HepG2 (cell line): ENCODE data around the gene DYNC2H1. TPM values are rescaled to one million over a fixed set of nuclear protein-coding genes. Genes with fewer than 3 reads are reported as not detected.

ENCODE experiments used
- ATAC-seq: fragments of 200-7000 bp; cut with Tn5 transposase; 3 replicates; pipeline ENCODE4 v1.9.1; 2020; ENCODE audit warnings: mild to moderate bottlenecking, moderate library complexity
- BruUV-seq: library from RNA; stranded (reverse); fragments of 400-500 nt; replicated peaks from 2 replicates; lab custom pipeline; 2021; lab: Mats Ljungman, UMichigan
- CTCF ChIA-PET: fragments of 300-600 bp; formaldehyde crosslinking; extraction: SDS; loops from one replicate; lab custom pipeline; 2021; ENCODE audit warnings: low total read pairs, inconsistent platforms, low intra/inter-chr PET ratio; lab: Yijun Ruan, JAX
- POLR2A ChIA-PET: fragments of 350-600 bp; sonication (Branson Sonifier 250); formaldehyde crosslinking; loops from one replicate; lab custom pipeline; 2020; ENCODE audit warnings: antibody characterized with exemption, inconsistent platforms; lab: Yijun Ruan, JAX
- DNase-seq: peaks from one replicate; pipeline ENCODE4 v3.0.0-alpha.2; 2015; ENCODE audit warnings: low spot score
- FAIRE-seq: peaks from 3 replicates; lab custom pipeline; 2011; peaks lifted over from hg19 to GRCh38; lab: Jason Lieb, UNC
- H2AFZ ChIP-seq: one replicate; pipeline ENCODE4 v1.6.1; 2011; ENCODE audit warnings: low read length, inconsistent platforms
- H3K27ac ChIP-seq: fragments of 300-600 bp; 3 replicates; pipeline ENCODE4 v1.8.0; 2011; ENCODE audit warnings: mixed run types, mild to moderate bottlenecking, mixed read lengths, low read length, inconsistent platforms; ENCODE audit not compliant: insufficient read depth; ENCODE audit errors: extremely low read length
- H3K27me3 ChIP-seq, 2 experiments: fragments of 200-600 bp in 1 of 2; 2 replicates in 1 of 2; 3 replicates in 1 of 2; pipeline versions ENCODE4 v1.6.0 to v1.8.0; 2011; ENCODE audit warnings: low read length in 2 of 2, mild to moderate bottlenecking in 2 of 2, moderate library complexity in 2 of 2, inconsistent platforms in 1 of 2; ENCODE audit not compliant: insufficient read depth in 2 of 2, control insufficient read depth in 1 of 2
- H3K36me3 ChIP-seq, 2 experiments: fragments of 200-600 bp in 1 of 2; replicated peaks in 1 of 2; 2 replicates in 1 of 2; 3 replicates in 1 of 2; pipeline versions ENCODE4 v1.5.1 to v1.8.0; 2011; ENCODE audit warnings: low read length in 2 of 2, inconsistent platforms in 1 of 2; ENCODE audit not compliant: insufficient read depth in 2 of 2, control insufficient read depth in 1 of 2
- H3K4me1 ChIP-seq: 2 replicates; pipeline ENCODE4 v1.5.1; 2012; ENCODE audit warnings: low read length, inconsistent platforms; ENCODE audit not compliant: insufficient read depth
- H3K4me2 ChIP-seq: 2 replicates; pipeline ENCODE4 v1.6.0; 2011; ENCODE audit warnings: low read depth, low read length, inconsistent platforms
- H3K4me3 ChIP-seq, 3 experiments: fragments of 200-600 bp in 1 of 3; sonication (generic), shearing (Covaris generic) in 1 of 3; replicated peaks in 1 of 3; 2 replicates each; pipeline ENCODE4 v1.5.1; 2011 to 2016; ENCODE audit warnings: low read length in 3 of 3, inconsistent platforms in 2 of 3, low read depth in 2 of 3, mild to moderate bottlenecking in 2 of 3, control low read depth in 1 of 3, mixed read lengths in 1 of 3; ENCODE audit not compliant: insufficient read depth in 1 of 3
- H3K79me2 ChIP-seq: one replicate; pipeline ENCODE4 v1.6.1; 2011; ENCODE audit warnings: low read length, inconsistent platforms; ENCODE audit not compliant: insufficient read depth
- H3K9ac ChIP-seq: 2 replicates; pipeline ENCODE4 v1.6.0; 2011; ENCODE audit warnings: mild to moderate bottlenecking, low read depth, low read length, inconsistent platforms; ENCODE audit not compliant: insufficient read depth
- H3K9me3 ChIP-seq: 2 replicates; pipeline ENCODE4 v1.5.1; 2012; ENCODE audit warnings: mild to moderate bottlenecking, low read length
- H4K20me1 ChIP-seq: 2 replicates; pipeline ENCODE4 v1.6.0; 2011; ENCODE audit warnings: inconsistent platforms, mild to moderate bottlenecking, low read length, moderate library complexity; ENCODE audit not compliant: insufficient read depth
- GABPB1 ChIP-seq: IDR thresholded peaks from 2 replicates; pipeline ENCODE4 v1.6.1; 2016; ENCODE audit warnings: mild to moderate bottlenecking, missing genetic modification reagents, moderate library complexity, missing compliant biosample characterization
- JUND ChIP-seq: sonication (generic); formaldehyde crosslinking; IDR thresholded peaks from 2 replicates; pipeline ENCODE4 v1.8.0; 2022; ENCODE audit warnings: mild to moderate bottlenecking, missing genetic modification reagents
- MZF1 ChIP-seq: sonication (generic); formaldehyde crosslinking; IDR thresholded peaks from 2 replicates; pipeline ENCODE4 v1.8.1; 2023; ENCODE audit warnings: mild to moderate bottlenecking, missing genetic modification reagents, borderline replicate concordance
- SKI ChIP-seq: fragments of 450-650 bp; IDR thresholded peaks from one replicate; pipeline ENCODE4 v1.6.1; 2018; ENCODE audit warnings: mild to moderate bottlenecking; ENCODE audit not compliant: partially characterized antibody
- ZNF367 ChIP-seq: sonication (generic); formaldehyde crosslinking; IDR thresholded peaks from 2 replicates; pipeline ENCODE4 v1.4.0; 2020; ENCODE audit warnings: missing genetic modification reagents, borderline replicate concordance
- ZNF441 ChIP-seq: sonication (generic); formaldehyde crosslinking; IDR thresholded peaks from 2 replicates; pipeline ENCODE4 v1.7.0; 2021; ENCODE audit warnings: missing genetic modification reagents, borderline replicate concordance
- WGBS: methylation state at CpG from one replicate; pipeline ENCODE4 v1.1.6; 2017; ENCODE audit warnings: low lambda C conversion rate; 5-methylcytosine and 5-hydroxymethylcytosine counted together
- in situ Hi-C: cut with HindIII; loops from 2 replicates; pipeline ENCODE4 v1.10.0; 2017; ENCODE audit warnings: low pct_unique_long_range_greater_than_20kb; ENCODE audit not compliant: extremely low pct_ligation_motif_present
- intact Hi-C: fragments of 100-400 bp; cut with micrococcal nuclease; formaldehyde crosslinking; loops from one replicate; pipeline ENCODE4 v1.10.0; 2022; ENCODE audit not compliant: unreplicated experiment
- polyA plus RNA-seq, 8 experiments: library from polyadenylated mRNA; depleted of rRNA in 3 of 8; stranded (reverse) in 7 of 8; unstranded in 1 of 8; fragments of >200 nt; fragmentation: Illumina TruSeq in 4 of 8; extraction: Trizol in 4 of 8; gene quantifications; 2 replicates each; pipeline versions ENCODE4 v1.2.1 to v1.2.3, GENCODE V29; 2011 to 2016; ENCODE audit warnings: low read depth in 4 of 8, missing spikeins in 1 of 8, mixed read lengths in 1 of 8; ENCODE audit not compliant: insufficient read depth in 1 of 8
- total RNA-seq, 5 experiments: library from RNA; depleted of rRNA; stranded (reverse); fragments of >200 nt; fragmentation: Illumina TruSeq; extraction: Trizol; gene quantifications; 2 replicates each; pipeline ENCODE4 v1.2.3, GENCODE V29; 2016; ENCODE audit warnings: low read depth in 1 of 5
- TF ChIP-seq, protein P1 (sequence below): sonication (generic); formaldehyde crosslinking; IDR thresholded peaks from 2 replicates; pipeline ENCODE4 v1.4.0; 2020; ENCODE audit warnings: missing genetic modification reagents

DYNC2H1 gene
- total and polyA plus RNA-seq, 2 of the 13 experiments (the other 11 are each of a cell fraction or from before 2014, with no cell fraction given), result 0.49 to 0.66 TPM

DNA sequence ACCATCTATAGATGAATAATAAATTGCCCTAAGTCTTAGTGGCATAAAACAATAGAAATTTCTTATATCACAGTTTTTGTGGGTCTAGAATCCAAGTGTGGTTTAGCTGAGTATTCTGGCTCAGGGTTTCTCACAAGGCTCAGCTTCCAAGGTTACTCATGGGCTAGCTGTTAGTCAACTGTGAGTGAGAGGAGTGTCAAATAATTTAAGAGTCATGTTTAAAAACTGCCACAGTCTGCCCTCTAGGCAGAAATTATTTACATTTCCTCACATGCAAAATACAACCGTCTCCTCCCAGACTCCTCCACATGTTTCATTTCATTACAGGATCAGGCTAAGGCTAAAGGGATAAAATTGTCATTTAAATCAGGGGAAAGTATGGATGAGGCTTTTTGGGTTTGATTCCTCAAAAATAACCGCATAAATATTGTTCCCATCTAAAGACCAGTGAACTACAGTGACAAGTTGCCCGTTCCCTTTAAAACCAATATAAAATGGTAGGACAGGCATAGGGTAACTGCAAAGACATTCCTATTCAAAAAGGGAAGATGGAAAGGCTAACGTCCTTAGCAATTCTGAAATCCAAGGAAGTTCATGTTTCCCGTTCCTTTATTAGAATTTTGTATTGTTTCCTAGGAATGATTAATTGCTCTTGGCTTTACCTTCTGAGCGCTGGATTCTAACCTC, 324.3 kb downstream of the DYNC2H1 start (continued):
- TF ChIP-seq JUND (CRISPR knock-in tag) (no peak), MZF1 (CRISPR knock-in tag) (no peak), ZNF441 (CRISPR knock-in tag) (no peak), GABPB1 (CRISPR knock-in tag) (no peak), ZNF367 (CRISPR knock-in tag) (no peak)
- TF ChIP-seq, protein P1, sequence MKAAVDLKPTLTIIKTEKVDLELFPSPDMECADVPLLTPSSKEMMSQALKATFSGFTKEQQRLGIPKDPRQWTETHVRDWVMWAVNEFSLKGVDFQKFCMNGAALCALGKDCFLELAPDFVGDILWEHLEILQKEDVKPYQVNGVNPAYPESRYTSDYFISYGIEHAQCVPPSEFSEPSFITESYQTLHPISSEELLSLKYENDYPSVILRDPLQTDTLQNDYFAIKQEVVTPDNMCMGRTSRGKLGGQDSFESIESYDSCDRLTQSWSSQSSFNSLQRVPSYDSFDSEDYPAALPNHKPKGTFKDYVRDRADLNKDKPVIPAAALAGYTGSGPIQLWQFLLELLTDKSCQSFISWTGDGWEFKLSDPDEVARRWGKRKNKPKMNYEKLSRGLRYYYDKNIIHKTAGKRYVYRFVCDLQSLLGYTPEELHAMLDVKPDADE, result no peak

- Histone ChIP-seq H3K9ac (no peak overlapping the region), H3K4me3 (no peak overlapping the region), H3K79me2 (no peaks in the 10 kb centered on the region), H3K27me3 (no peaks in the 10 kb centered on the region), H3K36me3 (no peaks in the 10 kb centered on the region), H3K4me2 (no peak overlapping the region), H4K20me1 (no peaks in the 10 kb centered on the region), H3K27ac (no peak overlapping the region), H3K4me1 (no peaks in the 10 kb centered on the region), H3K9me3 (no peaks in the 10 kb centered on the region), H2AFZ (no peak overlapping the region)
- CTCF ChIA-PET, result no interaction called here
- WGBS, result 0% methylated on average over 1 of the region's 1 CpG
- no TSS peak for BruUV-seq
- intact Hi-C loops, result no loop called here
- POLR2A ChIA-PET, result no interaction called here
- TF ChIP-seq SKI, result no peak
- in situ Hi-C loops, result no loop called here
- FAIRE-seq (no peak), DNase-seq (no peak), ATAC-seq (no peak)
Observed at GRCh38 chr11:103434073-103434411, 324.8 kb downstream of the DYNC2H1 start.
